OCI-LY7 (cell line): Measurements from ENCODE around the gene RSAD1. TPM values are rescaled to one million over a fixed set of nuclear protein-coding genes. Genes with fewer than 3 reads are reported as not detected.

Experiments
- BruUV-seq: library from RNA; stranded (reverse); fragments of 400-500 nt; replicated peaks from 2 replicates; lab custom pipeline; 2021; lab: Mats Ljungman, UMichigan
- CTCF ChIA-PET: fragments of 300-600 bp; sonication (Branson Sonifier 250); formaldehyde crosslinking; loops from one replicate; lab custom pipeline; 2022; ENCODE audit warnings: antibody characterized with exemption; ENCODE audit not compliant: unreplicated experiment; lab: Charles Lee
- POLR2A ChIA-PET: fragments of 300-600 bp; sonication (Branson Sonifier 250); formaldehyde crosslinking; loops from one replicate; lab custom pipeline; 2022; ENCODE audit warnings: antibody characterized with exemption; lab: Charles Lee
- DNase-seq: peaks from one replicate; pipeline ENCODE4 v3.0.0-alpha.2; 2015; ENCODE audit warnings: low spot score
- H2AFZ ChIP-seq: fragments of 200-600 bp; sonication (generic), shearing (Covaris generic); 2 replicates; pipeline ENCODE4 v1.6.1; 2014; ENCODE audit warnings: mild to moderate bottlenecking, antibody characterized with exemption, low read length, moderate library complexity
- H3K27ac ChIP-seq: fragments of 200-600 bp; sonication (generic); 2 replicates; pipeline ENCODE4 v1.5.1; 2014; ENCODE audit warnings: mixed run types, low read depth, mild to moderate bottlenecking, moderate library complexity, low read length, inconsistent platforms; ENCODE audit not compliant: poor library complexity, severe bottlenecking
- H3K36me3 ChIP-seq: fragments of 200-600 bp; sonication (generic); 2 replicates; pipeline ENCODE4 v1.6.1; 2014; ENCODE audit warnings: mild to moderate bottlenecking, antibody characterized with exemption, low read length, moderate library complexity, mixed read lengths; ENCODE audit not compliant: insufficient read depth
- H3K4me1 ChIP-seq: fragments of 200-600 bp; sonication (generic); 2 replicates; pipeline ENCODE4 v1.5.1; 2014; ENCODE audit warnings: mild to moderate bottlenecking, low read length; ENCODE audit not compliant: insufficient read depth, poor library complexity, severe bottlenecking
- H3K4me2 ChIP-seq: fragments of 200-600 bp; sonication (generic); 2 replicates; pipeline ENCODE4 v1.6.1; 2014; ENCODE audit warnings: mild to moderate bottlenecking, low read length
- H3K4me3 ChIP-seq: fragments of 200-600 bp; sonication (generic); 2 replicates; pipeline ENCODE4 v1.5.1; 2014; ENCODE audit warnings: mild to moderate bottlenecking, low read depth, low read length; ENCODE audit not compliant: poor library complexity, severe bottlenecking
- H3K79me2 ChIP-seq: fragments of 200-600 bp; sonication (generic); 2 replicates; pipeline ENCODE4 v1.6.1; 2016; ENCODE audit warnings: low read depth, mild to moderate bottlenecking, low read length, moderate library complexity, mixed read lengths; ENCODE audit not compliant: insufficient read depth
- H3K9me2 ChIP-seq: fragments of 200-600 bp; sonication (generic); 2 replicates; pipeline ENCODE4 v1.6.1; 2016; ENCODE audit warnings: mild to moderate bottlenecking, low read length, mixed read lengths; ENCODE audit not compliant: insufficient read depth
- H3K9me3 ChIP-seq: fragments of 200-600 bp; sonication (generic); 2 replicates; pipeline ENCODE4 v1.6.1; 2014; ENCODE audit warnings: mild to moderate bottlenecking, mixed run types, low read length, mixed read lengths
- H4K20me1 ChIP-seq: fragments of 200-600 bp; sonication (generic); 2 replicates; pipeline ENCODE4 v1.6.1; 2014; ENCODE audit warnings: mild to moderate bottlenecking, antibody characterized with exemption, low read length, moderate library complexity, mixed read lengths; ENCODE audit not compliant: insufficient read depth
- CTCF ChIP-seq: fragments of 200-600 bp; sonication (generic); conservative IDR thresholded peaks from 2 replicates; pipeline ENCODE4 v1.5.1; 2014; ENCODE audit warnings: mild to moderate bottlenecking, antibody characterized with exemption, low read length, moderate library complexity, mixed read lengths
- EZH2phosphoT487 ChIP-seq: fragments of 200-600 bp; sonication (generic); IDR thresholded peaks from 2 replicates; pipeline ENCODE4 v1.6.1; 2018; ENCODE audit warnings: low read depth, borderline replicate concordance, mild to moderate bottlenecking, mixed run types, antibody characterized with exemption, low read length, moderate library complexity, mixed read lengths
- intact Hi-C: fragments of 100-400 bp; cut with micrococcal nuclease; formaldehyde crosslinking; loops from one replicate; pipeline ENCODE4 v1.10.0; 2022; ENCODE audit not compliant: unreplicated experiment
- total RNA-seq, 2 experiments: library from RNA; depleted of rRNA in 1 of 2; stranded (reverse); fragments of >200 nt in 1 of 2; shearing (Covaris generic) in 1 of 2; gene quantifications; 2 replicates each; pipeline ENCODE4 v1.2.3, GENCODE V29; 2014 to 2022

Gene RSAD1
- total RNA-seq, 2 experiments from 2014 or later: 22.6 to 27.9 TPM

DNA sequence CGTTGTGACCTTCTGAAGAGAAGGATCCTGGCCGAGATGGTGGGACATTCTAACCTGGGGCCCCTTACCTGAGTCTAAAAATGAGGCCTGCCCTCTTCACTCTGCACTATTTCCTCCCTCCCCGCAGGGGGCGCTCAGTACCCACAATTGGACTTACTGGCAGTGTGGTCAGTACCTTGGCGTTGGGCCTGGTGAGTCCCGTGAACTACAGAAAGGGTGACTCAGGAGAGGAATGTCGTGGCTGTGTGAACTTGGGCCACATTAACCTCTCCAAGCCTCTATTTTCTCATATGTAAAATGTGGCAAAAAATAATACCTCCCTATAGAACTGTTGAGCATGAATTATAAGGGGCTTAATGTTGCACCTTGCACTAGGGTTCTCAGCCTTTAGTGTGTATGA, 3.9 kb downstream of the RSAD1 start:
- no TSS peak for BruUV-seq

GRCh38 chr17:50483266-50483665, 4.6 kb downstream of the RSAD1 start:
- no peak for DNase-seq
- TF ChIP-seq EZH2phosphoT487 (no peak), CTCF (no peak)
- Histone ChIP-seq H3K36me3 (peaks cover 41% of the 10 kb centered on the region), H3K4me3 (no peak overlapping the region), H4K20me1 (no peaks in the 10 kb centered on the region), H3K9me3 (no peaks in the 10 kb centered on the region), H2AFZ (no peak overlapping the region), H3K4me1 (peaks cover 12% of the 10 kb centered on the region), H3K9me2 (no peaks in the 10 kb centered on the region), H3K79me2 (peaks cover 3% of the 10 kb centered on the region; the same call in 1 of the 2 replicates), H3K4me2 (no peak overlapping the region), H3K27ac (no peak overlapping the region)
- intact Hi-C loops: loop anchor here (2.0 to 10.0 kb wide), 3 partner anchors 14 to 222 kb away; partner anchors contain the start of gene ANKRD40
- BruUV-seq: no TSS peak
- CTCF ChIA-PET: no interaction called here
- POLR2A ChIA-PET: interaction anchor here (0.6 kb wide), 1 partner anchor 208 kb away, joined by 3 read pairs; no protein-coding TSS in a partner anchor

More for the DNA sequence above, 3.9 kb downstream of the RSAD1 start:
- Histone ChIP-seq H3K4me2 (no peak overlapping the region), H3K4me1 (peaks cover 16% of the 10 kb centered on the region), H3K9me3 (no peaks in the 10 kb centered on the region), H3K79me2 (peaks cover 3% of the 10 kb centered on the region; the same call in 1 of the 2 replicates), H2AFZ (peak overlapping the region; percentile 56), H3K27ac (no peak overlapping the region), H3K36me3 (peaks cover 41% of the 10 kb centered on the region), H4K20me1 (no peaks in the 10 kb centered on the region), H3K9me2 (no peaks in the 10 kb centered on the region), H3K4me3 (no peak overlapping the region)
- POLR2A ChIA-PET: interaction anchor here (0.5 kb wide), 1 partner anchor 13 kb away, joined by 3 read pairs; no protein-coding TSS in a partner anchor
- DNase-seq: peak; percentile 79
- intact Hi-C loops: loop anchor here (2.0 to 10.0 kb wide), 3 partner anchors 14 to 222 kb away; partner anchors contain the start of gene ANKRD40
- TF ChIP-seq EZH2phosphoT487: no peak
- TF ChIP-seq CTCF: peak; percentile 96
- CTCF ChIA-PET: interaction anchor here (0.7 kb wide), 1 partner anchor 144 kb away, joined by 3 read pairs; no protein-coding TSS in a partner anchor
